Nephron progenitor cell (in vitro differentiated cells): ENCODE data around the gene NXPH4.
A peak's percentile ranks its signal among the peaks of the same experiment; 100 is the strongest.

Experiments used
- DNase-seq: peaks from one replicate; pipeline ENCODE4 v3.0.0; 2021
- H3K27ac Mint-ChIP-seq: 2 replicates; pipeline ENCODE4 v1.8.0; 2021; ENCODE audit warnings: mild to moderate bottlenecking, moderate library complexity, mixed read lengths
- H3K27me3 Mint-ChIP-seq: 2 replicates; pipeline ENCODE4 v1.8.0; 2021; ENCODE audit warnings: mild to moderate bottlenecking, low read depth, mixed read lengths; ENCODE audit not compliant: poor library complexity
- H3K36me3 Mint-ChIP-seq: 2 replicates; pipeline ENCODE4 v1.8.0; 2021; ENCODE audit warnings: low read depth, mixed read lengths
- H3K4me1 Mint-ChIP-seq: 2 replicates; pipeline ENCODE4 v1.8.0; 2021; ENCODE audit warnings: mixed read lengths
- H3K4me3 Mint-ChIP-seq: 2 replicates; pipeline ENCODE4 v1.8.0; 2021; ENCODE audit warnings: mild to moderate bottlenecking, moderate library complexity, mixed read lengths
- H3K9me3 Mint-ChIP-seq: 2 replicates; pipeline ENCODE4 v1.8.0; 2021; ENCODE audit warnings: mild to moderate bottlenecking, moderate library complexity, mixed read lengths
- TF ChIP-seq, protein P1 (sequence below): fragments of 200-600 bp; sonication (generic); IDR thresholded peaks from 2 replicates; pipeline ENCODE4 v1.5.0; 2021; ENCODE audit warnings: antibody characterized with exemption

The NXPH4 gene

DNA sequence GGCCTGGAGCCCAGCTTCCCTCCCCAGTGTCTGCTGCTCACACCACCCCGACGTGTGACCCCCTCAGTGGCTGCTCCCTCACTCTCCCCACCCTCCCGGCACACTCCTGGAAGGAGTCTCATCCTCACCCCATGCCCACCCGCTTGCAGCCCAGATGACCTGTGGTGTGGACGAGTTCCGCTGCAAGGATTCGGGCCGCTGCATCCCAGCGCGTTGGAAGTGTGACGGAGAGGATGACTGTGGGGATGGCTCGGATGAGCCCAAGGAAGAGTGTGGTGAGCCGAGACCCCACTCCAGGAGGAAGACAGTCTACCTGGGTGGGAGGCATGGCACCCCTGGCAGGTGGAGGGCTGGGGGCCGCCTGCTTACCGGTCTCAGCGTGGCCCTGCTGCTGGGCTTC is 15.0 kb upstream of the NXPH4 start:
- Mint-ChIP-seq H3K9me3 (no peaks in the 10 kb centered on the region), H3K27ac (peak overlapping the region; percentile 78), H3K27me3 (no peaks in the 10 kb centered on the region), H3K36me3 (peaks cover 44% of the 10 kb centered on the region), H3K4me3 (no peak overlapping the region), H3K4me1 (no peaks in the 10 kb centered on the region)
- DNase-seq = no peak
- TF ChIP-seq, protein P1, sequence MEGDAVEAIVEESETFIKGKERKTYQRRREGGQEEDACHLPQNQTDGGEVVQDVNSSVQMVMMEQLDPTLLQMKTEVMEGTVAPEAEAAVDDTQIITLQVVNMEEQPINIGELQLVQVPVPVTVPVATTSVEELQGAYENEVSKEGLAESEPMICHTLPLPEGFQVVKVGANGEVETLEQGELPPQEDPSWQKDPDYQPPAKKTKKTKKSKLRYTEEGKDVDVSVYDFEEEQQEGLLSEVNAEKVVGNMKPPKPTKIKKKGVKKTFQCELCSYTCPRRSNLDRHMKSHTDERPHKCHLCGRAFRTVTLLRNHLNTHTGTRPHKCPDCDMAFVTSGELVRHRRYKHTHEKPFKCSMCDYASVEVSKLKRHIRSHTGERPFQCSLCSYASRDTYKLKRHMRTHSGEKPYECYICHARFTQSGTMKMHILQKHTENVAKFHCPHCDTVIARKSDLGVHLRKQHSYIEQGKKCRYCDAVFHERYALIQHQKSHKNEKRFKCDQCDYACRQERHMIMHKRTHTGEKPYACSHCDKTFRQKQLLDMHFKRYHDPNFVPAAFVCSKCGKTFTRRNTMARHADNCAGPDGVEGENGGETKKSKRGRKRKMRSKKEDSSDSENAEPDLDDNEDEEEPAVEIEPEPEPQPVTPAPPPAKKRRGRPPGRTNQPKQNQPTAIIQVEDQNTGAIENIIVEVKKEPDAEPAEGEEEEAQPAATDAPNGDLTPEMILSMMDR = no peak

DNA sequence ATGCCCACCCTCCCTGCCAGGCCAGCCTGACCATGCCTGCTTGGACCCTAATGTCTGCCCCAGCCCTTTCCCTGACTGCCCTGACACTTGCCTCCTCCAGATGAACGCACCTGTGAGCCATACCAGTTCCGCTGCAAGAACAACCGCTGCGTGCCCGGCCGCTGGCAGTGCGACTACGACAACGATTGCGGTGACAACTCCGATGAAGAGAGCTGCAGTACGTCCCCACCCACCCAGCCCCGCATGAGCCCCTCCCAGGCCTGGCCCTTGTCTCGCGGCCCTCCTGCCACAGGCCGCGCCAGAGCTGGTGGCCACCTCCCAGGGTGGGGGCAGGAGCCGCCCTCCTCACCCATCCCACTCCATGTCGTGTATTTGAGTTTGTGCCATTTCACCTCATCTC is 14.3 kb upstream of the NXPH4 start:
- H3K27me3 Mint-ChIP-seq = no peaks in the 10 kb centered on the region

DNA sequence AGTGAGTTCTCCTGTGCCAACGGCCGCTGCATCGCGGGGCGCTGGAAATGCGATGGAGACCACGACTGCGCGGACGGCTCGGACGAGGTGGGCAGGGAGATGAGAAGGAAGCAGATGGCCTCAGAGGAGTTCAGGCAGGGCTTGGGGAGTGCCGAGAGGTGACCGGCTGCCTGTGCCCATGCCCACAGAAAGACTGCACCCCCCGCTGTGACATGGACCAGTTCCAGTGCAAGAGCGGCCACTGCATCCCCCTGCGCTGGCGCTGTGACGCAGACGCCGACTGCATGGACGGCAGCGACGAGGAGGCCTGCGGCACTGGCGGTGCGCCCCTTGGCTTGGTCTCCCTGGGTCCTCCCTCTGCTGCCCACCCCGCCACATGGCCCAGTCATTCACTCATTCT is 13.4 kb upstream of the NXPH4 start:
- no peaks in the 10 kb centered on the region for H3K9me3 Mint-ChIP-seq
- no peak for DNase-seq
- H3K36me3 Mint-ChIP-seq = peaks cover 37% of the 10 kb centered on the region
- TF ChIP-seq, protein P1 = no peak
- H3K4me1 Mint-ChIP-seq = peaks cover 5% of the 10 kb centered on the region
- H3K27me3 Mint-ChIP-seq = no peaks in the 10 kb centered on the region
- no peak overlapping the region for H3K27ac Mint-ChIP-seq
- no peak overlapping the region for H3K4me3 Mint-ChIP-seq

More for the DNA sequence above, 14.3 kb upstream of the NXPH4 start:
- DNase-seq = no peak
- H3K4me1 Mint-ChIP-seq = peaks cover under 1% of the 10 kb centered on the region
- H3K36me3 Mint-ChIP-seq = peaks cover 40% of the 10 kb centered on the region
- no peak overlapping the region for H3K4me3 Mint-ChIP-seq
- TF ChIP-seq, protein P1 = no peak
- no peaks in the 10 kb centered on the region for H3K9me3 Mint-ChIP-seq
- H3K27ac Mint-ChIP-seq = no peak overlapping the region

DNA sequence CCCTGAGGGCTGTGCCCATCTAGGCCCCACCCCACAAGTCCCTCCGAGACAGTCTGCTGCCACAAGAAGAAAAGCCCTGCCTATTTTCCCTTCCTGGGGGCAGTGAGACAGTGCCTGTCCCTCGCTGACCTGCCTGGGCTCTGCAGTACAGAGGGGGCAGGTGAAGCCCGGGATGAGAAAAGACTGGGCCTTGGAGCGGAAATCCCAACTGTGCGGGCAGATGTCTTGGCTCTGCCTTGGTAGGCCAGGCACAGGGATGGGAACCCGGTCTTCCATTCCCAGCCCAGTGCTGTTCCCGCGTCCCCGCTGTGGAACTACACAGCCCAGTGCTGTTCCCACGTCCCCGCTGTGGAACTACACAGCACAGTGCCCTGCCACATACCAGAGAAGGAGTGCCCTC is 12.8 kb upstream of the NXPH4 start:
- Mint-ChIP-seq H3K4me3 (no peak overlapping the region), H3K27ac (no peak overlapping the region), H3K4me1 (peaks cover 5% of the 10 kb centered on the region), H3K27me3 (no peaks in the 10 kb centered on the region), H3K36me3 (peaks cover 33% of the 10 kb centered on the region), H3K9me3 (no peaks in the 10 kb centered on the region)
- DNase-seq = no peak
- TF ChIP-seq, protein P1 = no peak

DNA sequence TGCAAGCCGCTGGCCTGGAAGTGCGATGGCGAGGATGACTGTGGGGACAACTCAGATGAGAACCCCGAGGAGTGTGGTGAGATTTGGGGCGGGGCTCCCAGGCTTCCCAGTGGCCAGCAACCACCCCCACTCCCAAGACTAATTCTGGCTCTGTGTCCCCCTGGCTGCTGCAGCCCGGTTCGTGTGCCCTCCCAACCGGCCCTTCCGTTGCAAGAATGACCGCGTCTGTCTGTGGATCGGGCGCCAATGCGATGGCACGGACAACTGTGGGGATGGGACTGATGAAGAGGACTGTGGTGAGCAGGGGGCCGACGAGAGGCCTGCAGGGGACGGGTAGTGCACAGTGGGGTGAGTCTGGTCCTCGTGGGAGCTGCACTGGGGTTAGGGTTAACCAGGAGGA is 12.1 kb upstream of the NXPH4 start:
- peak overlapping the region; percentile 71 for H3K27ac Mint-ChIP-seq
- peaks cover 5% of the 10 kb centered on the region for H3K4me1 Mint-ChIP-seq
- TF ChIP-seq, protein P1 = no peak
- no peaks in the 10 kb centered on the region for H3K9me3 Mint-ChIP-seq
- H3K36me3 Mint-ChIP-seq = peaks cover 37% of the 10 kb centered on the region
- H3K4me3 Mint-ChIP-seq = no peak overlapping the region
- H3K27me3 Mint-ChIP-seq = no peaks in the 10 kb centered on the region
- no peak for DNase-seq

DNA sequence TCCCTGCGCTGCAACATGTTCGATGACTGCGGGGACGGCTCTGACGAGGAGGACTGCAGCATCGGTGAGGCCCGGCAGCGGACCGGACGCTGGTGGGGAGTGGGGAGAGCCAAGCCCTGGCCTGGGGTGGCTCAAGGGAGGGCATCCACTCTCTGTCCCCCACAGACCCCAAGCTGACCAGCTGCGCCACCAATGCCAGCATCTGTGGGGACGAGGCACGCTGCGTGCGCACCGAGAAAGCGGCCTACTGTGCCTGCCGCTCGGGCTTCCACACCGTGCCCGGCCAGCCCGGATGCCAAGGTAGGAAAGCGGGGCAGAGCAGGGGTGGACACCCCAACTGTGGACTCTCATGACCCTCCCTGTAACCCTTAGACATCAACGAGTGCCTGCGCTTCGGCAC is 11.4 kb upstream of the NXPH4 start:
- Mint-ChIP-seq H3K9me3 (no peaks in the 10 kb centered on the region), H3K4me3 (no peak overlapping the region), H3K27me3 (no peaks in the 10 kb centered on the region), H3K36me3 (peaks cover 35% of the 10 kb centered on the region), H3K27ac (no peak overlapping the region), H3K4me1 (peaks cover 5% of the 10 kb centered on the region)
- DNase-seq = no peak
- TF ChIP-seq, protein P1 = no peak
